ENCODE data around the gene RAPGEF5.
A peak's percentile ranks its signal among the peaks of the same experiment; 100 is the strongest.
"Not testable (repeated sequence)": the region's sequence is repeated elsewhere in the genome, so short reads cannot be mapped to it uniquely, and the experiment has no call there.

RAPGEF5 gene

GRCh38 chr7:22111661-22112060 is 245.3 kb downstream of the RAPGEF5 start:
- no peak for DNase-seq

- DNase-seq = no peak
Measured at GRCh38 chr7:22110881-22111280, 246.1 kb downstream of the RAPGEF5 start.

- DNase-seq = peak; percentile 85
Measured at GRCh38 chr7:22110227-22110839, 246.6 kb downstream of the RAPGEF5 start.

- no peak for DNase-seq
Measured at GRCh38 chr7:22109761-22110160, 247.2 kb downstream of the RAPGEF5 start.

GRCh38 chr7:22108151-22108845 is 248.7 kb downstream of the RAPGEF5 start:
- no peak for DNase-seq

GRCh38 chr7:22105550-22105949 is 251.4 kb downstream of the RAPGEF5 start:
- DNase-seq = no peak

- no peak for DNase-seq
Measured at GRCh38 chr7:22094413-22095342, 262.3 kb downstream of the RAPGEF5 start.

- no peak for DNase-seq
Measured at GRCh38 chr7:22093936-22094335, 263.0 kb downstream of the RAPGEF5 start.

- no peak for DNase-seq
Measured at GRCh38 chr7:22093001-22093400, 264.0 kb downstream of the RAPGEF5 start.

GRCh38 chr7:22090958-22091525 is 265.9 kb downstream of the RAPGEF5 start:
- not testable (repeated sequence) for DNase-seq

- no peak for DNase-seq
Measured at GRCh38 chr7:22090512-22090911, 266.4 kb downstream of the RAPGEF5 start.

- DNase-seq = no peak
Measured at GRCh38 chr7:22090107-22090506, 266.8 kb downstream of the RAPGEF5 start.

- DNase-seq = peak; percentile 61
Measured at GRCh38 chr7:22088827-22089226, 268.1 kb downstream of the RAPGEF5 start.

GRCh38 chr7:22087861-22088260 is 269.1 kb downstream of the RAPGEF5 start:
- no peak for DNase-seq

- DNase-seq = no peak
Measured at GRCh38 chr7:22083704-22084240, 273.2 kb downstream of the RAPGEF5 start.

GRCh38 chr7:22082886-22083703 is 273.9 kb downstream of the RAPGEF5 start:
- peak; percentile 75 for DNase-seq

GRCh38 chr7:22082553-22082885 is 274.4 kb downstream of the RAPGEF5 start:
- DNase-seq = no peak

- not testable (repeated sequence) for DNase-seq
Measured at GRCh38 chr7:22080219-22080618, 276.7 kb downstream of the RAPGEF5 start.

- DNase-seq = not testable (repeated sequence)
Measured at GRCh38 chr7:22078872-22079271, 278.1 kb downstream of the RAPGEF5 start.

- DNase-seq = no peak
Measured at GRCh38 chr7:22075561-22075960, 281.4 kb downstream of the RAPGEF5 start.

- no peak for DNase-seq
Measured at GRCh38 chr7:22074897-22075296, 282.1 kb downstream of the RAPGEF5 start.

Measured in NCI-H748 treated with DMSO at 0.1 percent for 48 hours (cell line).